HepG2 (cell line): ENCODE data around the gene DDAH2. TPM values are rescaled to one million over a fixed set of nuclear protein-coding genes. Genes with fewer than 3 reads are reported as not detected.

Experiments used
- BCL3 ChIP-seq: sonication (generic); formaldehyde crosslinking; IDR thresholded peaks from 2 replicates; pipeline ENCODE4 v1.5.1; 2020; ENCODE audit warnings: mild to moderate bottlenecking, missing genetic modification reagents, moderate library complexity
- CREB1 ChIP-seq, 2 experiments: fragments of 450-650 bp in 1 of 2; IDR thresholded peaks; 2 replicates each; pipeline ENCODE4 v1.6.1; 2016 to 2017; ENCODE audit warnings: control low read depth in 1 of 2, mild to moderate bottlenecking in 1 of 2, missing compliant biosample characterization in 1 of 2, missing genetic modification characterization in 1 of 2
- FOXP4 ChIP-seq: sonication (generic); formaldehyde crosslinking; IDR thresholded peaks from 2 replicates; pipeline ENCODE4 v1.4.0; 2020; ENCODE audit warnings: missing genetic modification reagents
- GABPB1 ChIP-seq: IDR thresholded peaks from 2 replicates; pipeline ENCODE4 v1.6.1; 2016; ENCODE audit warnings: mild to moderate bottlenecking, missing genetic modification reagents, moderate library complexity, missing compliant biosample characterization
- GFI1 ChIP-seq: sonication (generic); formaldehyde crosslinking; IDR thresholded peaks from 2 replicates; pipeline ENCODE4 v1.5.0; 2020; ENCODE audit warnings: missing genetic modification reagents, mild to moderate bottlenecking, borderline replicate concordance
- HMGXB4 ChIP-seq, 2 experiments: sonication (generic) in 1 of 2; formaldehyde crosslinking in 1 of 2; IDR thresholded peaks; 2 replicates each; pipeline versions ENCODE4 v1.4.0 to v1.6.1; 2018 to 2020; ENCODE audit warnings: missing genetic modification reagents in 2 of 2, borderline replicate concordance in 1 of 2, low read depth in 1 of 2, mild to moderate bottlenecking in 1 of 2, missing biosample characterization in 1 of 2
- KDM2A ChIP-seq: sonication (generic); formaldehyde crosslinking; IDR thresholded peaks from 2 replicates; pipeline ENCODE4 v1.4.0; 2020; ENCODE audit warnings: low read depth, missing genetic modification reagents, borderline replicate concordance
- NCOR1 ChIP-seq: fragments of 200-600 bp; sonication (generic); IDR thresholded peaks from 2 replicates; pipeline ENCODE4 v1.7.0; 2017; ENCODE audit warnings: antibody characterized with exemption, low read length, borderline replicate concordance
- SNAPC2 ChIP-seq: sonication (generic); formaldehyde crosslinking; IDR thresholded peaks from 2 replicates; pipeline ENCODE4 v1.8.1; 2022; ENCODE audit warnings: mild to moderate bottlenecking, missing genetic modification reagents
- SNAPC4 ChIP-seq: sonication (generic); formaldehyde crosslinking; IDR thresholded peaks from 2 replicates; pipeline ENCODE4 v1.4.0; 2020; ENCODE audit warnings: mild to moderate bottlenecking, missing genetic modification reagents
- TGIF2 ChIP-seq: IDR thresholded peaks from 2 replicates; pipeline ENCODE4 v1.6.1; 2016; ENCODE audit warnings: control low read depth, missing compliant biosample characterization
- ZBTB3 ChIP-seq: sonication (generic); formaldehyde crosslinking; IDR thresholded peaks from 2 replicates; pipeline ENCODE4 v1.4.0; 2020; ENCODE audit warnings: low read depth, mild to moderate bottlenecking, moderate library complexity, missing genetic modification reagents, borderline replicate concordance
- ZKSCAN8 ChIP-seq: IDR thresholded peaks from 2 replicates; pipeline ENCODE4 v1.6.1; 2016; ENCODE audit warnings: borderline replicate concordance, missing genetic modification reagents, missing compliant biosample characterization
- ZNF512B ChIP-seq: sonication (generic); formaldehyde crosslinking; IDR thresholded peaks from 2 replicates; pipeline ENCODE4 v1.5.1; 2020; ENCODE audit warnings: missing genetic modification reagents, mild to moderate bottlenecking, borderline replicate concordance
- polyA plus RNA-seq, 8 experiments: library from polyadenylated mRNA; depleted of rRNA in 3 of 8; stranded (reverse) in 7 of 8; unstranded in 1 of 8; fragments of >200 nt; fragmentation: Illumina TruSeq in 4 of 8; extraction: Trizol in 4 of 8; gene quantifications; 2 replicates each; pipeline versions ENCODE4 v1.2.1 to v1.2.3, GENCODE V29; 2011 to 2016; ENCODE audit warnings: low read depth in 4 of 8, missing spikeins in 1 of 8, mixed read lengths in 1 of 8; ENCODE audit not compliant: insufficient read depth in 1 of 8
- total RNA-seq, 5 experiments: library from RNA; depleted of rRNA; stranded (reverse); fragments of >200 nt; fragmentation: Illumina TruSeq; extraction: Trizol; gene quantifications; 2 replicates each; pipeline ENCODE4 v1.2.3, GENCODE V29; 2016; ENCODE audit warnings: low read depth in 1 of 5

Gene DDAH2
- total and polyA plus RNA-seq, 2 of the 13 experiments (the other 11 are each of a cell fraction or from before 2014, with no cell fraction given): 16.4 to 21.1 TPM

GRCh38 chr6:31737315-31737990 lies 8.4 kb upstream of the DDAH2 start (continued):
- TF ChIP-seq ZNF512B (CRISPR knock-in tag) (peak; percentile 95; the same call in 1 of the 2 replicates), GFI1 (CRISPR knock-in tag) (peak; percentile 89), ZBTB3 (CRISPR knock-in tag) (no peak), SNAPC2 (CRISPR knock-in tag) (no peak), KDM2A (no peak), FOXP4 (CRISPR knock-in tag) (peak; percentile 86), BCL3 (CRISPR knock-in tag) (no peak), TGIF2 (peak; percentile 92), NCOR1 (peak; percentile 88), ZKSCAN8 (CRISPR knock-in tag) (peak; percentile 40; the same call in 1 of the 2 replicates), SNAPC4 (CRISPR knock-in tag) (no peak), CREB1 (IDR thresholded peaks at IDR 0.05) (no peak), CREB1 (CRISPR knock-in tag; IDR thresholded peaks at IDR 0.05) (peak; percentile 66), GABPB1 (CRISPR knock-in tag) (peak; percentile 49; the same call in 1 of the 2 replicates), HMGXB4 (CRISPR knock-in tag; IDR thresholded peaks at IDR 0.05; ENCODE audit: borderline replicate concordance in 1 of 2, low read depth in 1 of 2) (peak in 1 of 2 experiments; percentile 11; a peak in 2 of 4 replicates)
